Measurements from ENCODE around the gene ENAH.
A peak's percentile ranks its signal among the peaks of the same experiment; 100 is the strongest.

ENAH gene

GRCh38 chr1:225453797-225454648 lies 198.9 kb downstream of the ENAH start:
- DNase-seq (ENCODE audit: low spot score): no peak

GRCh38 chr1:225451840-225452515 lies 200.9 kb downstream of the ENAH start:
- no peak for DNase-seq (ENCODE audit: low spot score)

GRCh38 chr1:225451340-225451739 lies 201.6 kb downstream of the ENAH start:
- peak; percentile 14 for DNase-seq (ENCODE audit: low spot score)

GRCh38 chr1:225450491-225451191 lies 202.3 kb downstream of the ENAH start:
- DNase-seq (ENCODE audit: low spot score): no peak

- no peak for DNase-seq (ENCODE audit: low spot score)
Measured at GRCh38 chr1:225449774-225450173, 203.1 kb downstream of the ENAH start.

GRCh38 chr1:225449261-225449660 lies 203.7 kb downstream of the ENAH start:
- DNase-seq (ENCODE audit: low spot score): no peak

GRCh38 chr1:225448146-225448805 lies 204.6 kb downstream of the ENAH start:
- no peak for DNase-seq (ENCODE audit: low spot score)

- no peak for DNase-seq (ENCODE audit: low spot score)
Measured at GRCh38 chr1:225447650-225448089, 205.3 kb downstream of the ENAH start.

- DNase-seq (ENCODE audit: low spot score): no peak
Measured at GRCh38 chr1:225446981-225447615, 205.8 kb downstream of the ENAH start.

GRCh38 chr1:225446595-225446960 lies 206.3 kb downstream of the ENAH start:
- DNase-seq (ENCODE audit: low spot score): no peak

GRCh38 chr1:225445639-225446594 lies 207.0 kb downstream of the ENAH start:
- DNase-seq (ENCODE audit: low spot score): no peak

GRCh38 chr1:225442123-225442505 lies 210.8 kb downstream of the ENAH start:
- DNase-seq (ENCODE audit: low spot score): no peak

- no peak for DNase-seq (ENCODE audit: low spot score)
Measured at GRCh38 chr1:225441314-225442122, 211.4 kb downstream of the ENAH start.

GRCh38 chr1:225440380-225441221 lies 212.3 kb downstream of the ENAH start:
- no peak for DNase-seq (ENCODE audit: low spot score)

GRCh38 chr1:225437710-225438437 lies 215.0 kb downstream of the ENAH start:
- no peak for DNase-seq (ENCODE audit: low spot score)
